ENCODE data around the gene LCN1.

Gene LCN1

DNA sequence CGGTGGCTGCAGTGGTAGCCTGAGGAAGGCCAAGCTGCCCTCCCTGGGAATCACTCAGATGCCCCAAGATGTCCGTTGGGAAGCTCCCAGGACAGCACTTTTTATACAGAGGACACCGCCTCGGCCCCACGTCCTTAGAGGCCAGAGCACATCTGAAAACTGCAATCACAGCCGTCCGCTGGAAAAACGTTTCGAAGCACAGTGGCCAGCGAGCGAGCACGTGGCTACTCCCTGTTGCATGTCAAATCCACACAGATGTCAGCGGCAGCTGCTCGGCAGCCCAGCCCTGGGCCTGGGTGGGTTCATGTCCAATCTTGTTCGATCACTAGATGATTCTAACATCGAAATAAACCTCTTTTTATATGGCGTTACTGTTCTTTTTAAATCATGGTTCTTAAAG, 32.7 kb upstream of the LCN1 start:
- no peak for DNase-seq

- DNase-seq: no peak
Measured at GRCh38 chr9:135489188-135489906, 31.9 kb upstream of the LCN1 start.

DNA sequence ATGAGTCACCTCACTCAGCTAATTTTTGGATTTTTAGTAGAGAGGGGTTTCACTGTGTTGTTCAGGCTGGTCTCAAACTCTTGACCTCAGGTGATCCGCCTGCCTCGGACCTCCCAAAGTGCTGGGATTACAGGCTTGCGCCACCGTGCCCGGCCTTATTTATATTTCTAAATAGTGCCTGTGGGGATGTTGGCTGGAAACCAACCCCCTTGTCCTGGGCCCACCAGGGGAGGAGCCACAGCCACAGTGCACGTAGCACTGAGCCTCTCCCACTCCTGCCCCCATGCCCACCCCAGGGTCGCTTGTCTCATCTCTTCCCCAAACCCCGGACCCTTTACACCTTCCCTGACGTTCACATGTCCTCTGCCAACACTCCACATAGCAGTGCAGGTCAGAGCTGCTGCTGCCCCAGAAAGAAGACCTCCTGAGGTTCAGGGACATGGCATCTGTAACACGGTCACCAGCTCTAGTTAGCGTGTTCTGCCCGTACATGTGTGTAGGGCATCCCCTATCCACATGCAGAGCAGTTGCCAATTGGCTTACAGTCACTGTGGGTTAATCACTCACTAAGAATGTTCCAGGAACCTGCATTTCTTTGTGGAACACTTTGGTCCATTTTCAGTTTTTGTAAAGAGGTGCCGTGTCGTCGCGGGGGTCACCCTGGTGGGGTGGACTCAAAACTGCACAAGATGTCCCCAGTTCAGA, 30.9 kb upstream of the LCN1 start:
- DNase-seq: no peak

- no peak for DNase-seq
Measured at GRCh38 chr9:135490980-135491464, 30.2 kb upstream of the LCN1 start.

- DNase-seq: no peak
Measured at GRCh38 chr9:135491764-135492163, 29.5 kb upstream of the LCN1 start.

- DNase-seq: no peak
Measured at GRCh38 chr9:135492886-135493669, 28.2 kb upstream of the LCN1 start.

- no peak for DNase-seq
Measured at GRCh38 chr9:135494791-135495559, 26.3 kb upstream of the LCN1 start.

DNA sequence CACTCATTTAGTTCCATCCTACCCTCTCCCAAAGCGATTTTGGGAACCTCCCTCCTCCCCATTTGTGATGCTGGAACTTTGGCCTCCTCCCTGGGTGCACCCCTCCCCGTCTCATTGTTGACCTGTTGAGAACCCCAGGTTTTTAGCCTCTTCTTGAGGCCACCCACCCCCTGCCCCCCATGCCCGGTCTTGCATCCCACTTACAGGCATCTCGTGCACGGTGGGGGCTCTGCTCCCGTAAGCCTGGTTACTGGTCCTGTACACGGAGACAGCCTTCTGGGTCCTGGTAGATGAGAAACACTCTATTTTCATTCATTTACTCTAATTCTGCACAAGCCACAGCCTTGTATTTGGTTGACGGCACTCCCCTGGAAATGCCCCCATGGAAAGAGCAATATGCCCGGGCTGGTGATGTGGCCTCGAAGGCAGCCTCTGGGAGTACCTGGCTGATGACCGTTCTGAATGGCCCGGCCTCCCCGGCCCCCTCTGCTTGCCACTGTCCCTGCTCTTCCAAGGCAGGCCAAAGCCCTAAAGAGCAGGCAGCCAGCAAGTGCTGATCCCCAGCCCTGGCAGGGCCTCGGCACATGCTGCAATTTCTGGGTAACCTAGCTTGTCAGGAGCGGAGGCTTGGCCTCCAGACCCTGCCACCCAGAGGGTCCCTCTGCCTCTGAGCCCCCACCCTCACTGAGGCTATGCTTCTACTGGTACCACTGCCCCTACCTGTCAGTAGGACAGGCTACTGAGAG, 22.7 kb upstream of the LCN1 start:
- DNase-seq: no peak

DNA sequence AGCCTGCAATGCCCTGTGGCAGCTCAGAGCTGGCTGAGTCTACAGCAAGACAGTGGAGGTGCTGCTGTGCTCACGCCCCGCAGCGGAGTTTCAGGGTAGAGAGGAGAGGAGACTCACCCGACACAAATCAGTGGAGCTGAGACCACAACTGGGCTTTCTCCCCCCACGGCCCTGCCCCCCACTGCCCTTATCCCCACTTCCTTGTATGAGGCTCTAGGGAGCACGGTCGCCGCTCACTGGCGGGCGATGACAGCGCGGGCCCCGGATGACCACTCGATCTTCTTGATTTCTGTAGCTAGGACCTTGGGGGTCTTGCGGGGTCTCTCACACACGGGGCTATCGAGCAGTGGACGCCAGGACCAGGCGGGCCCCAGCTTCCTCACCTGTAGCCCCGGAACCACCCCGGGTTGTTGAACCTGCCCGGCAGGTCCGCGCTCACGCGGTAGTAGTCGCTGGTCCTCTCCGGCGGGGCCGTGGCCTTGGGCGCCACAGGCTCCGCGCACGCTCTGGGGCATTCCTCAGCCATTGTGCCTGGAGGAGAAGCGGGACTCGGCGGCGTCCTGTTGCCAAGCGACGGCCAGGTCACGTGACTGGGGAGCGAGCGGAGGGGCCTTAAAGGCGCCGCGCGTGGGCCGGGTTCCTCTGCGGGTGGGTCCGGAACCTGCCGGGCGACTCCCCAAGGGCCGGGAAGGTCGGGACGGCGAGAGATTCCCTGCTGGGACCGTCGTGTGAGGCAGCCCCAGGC, 21.7 kb upstream of the LCN1 start:
- DNase-seq: peak; percentile 87

DNA sequence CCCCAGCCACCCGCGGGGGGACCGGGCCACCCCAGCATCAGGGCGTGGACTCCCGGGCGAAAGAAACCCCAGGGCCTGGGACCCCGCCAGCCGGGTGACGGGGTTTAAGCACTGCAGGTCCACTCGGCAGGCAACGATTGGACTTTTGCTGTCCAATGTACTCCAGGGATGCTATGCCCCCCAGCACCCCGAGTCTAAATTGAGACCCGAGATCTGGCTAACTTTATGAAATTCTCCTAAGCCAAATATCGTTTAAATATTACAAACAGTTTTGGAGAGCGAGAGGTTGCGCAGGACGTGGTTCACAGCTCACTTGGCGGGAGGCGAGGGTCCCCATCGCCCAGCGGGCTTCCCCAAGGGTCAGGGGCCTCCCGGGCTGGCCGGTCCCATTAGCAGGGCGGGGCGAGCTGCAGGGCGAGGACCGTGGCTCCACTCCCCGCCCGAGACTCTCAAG, 21.1 kb upstream of the LCN1 start:
- DNase-seq: no peak

DNA sequence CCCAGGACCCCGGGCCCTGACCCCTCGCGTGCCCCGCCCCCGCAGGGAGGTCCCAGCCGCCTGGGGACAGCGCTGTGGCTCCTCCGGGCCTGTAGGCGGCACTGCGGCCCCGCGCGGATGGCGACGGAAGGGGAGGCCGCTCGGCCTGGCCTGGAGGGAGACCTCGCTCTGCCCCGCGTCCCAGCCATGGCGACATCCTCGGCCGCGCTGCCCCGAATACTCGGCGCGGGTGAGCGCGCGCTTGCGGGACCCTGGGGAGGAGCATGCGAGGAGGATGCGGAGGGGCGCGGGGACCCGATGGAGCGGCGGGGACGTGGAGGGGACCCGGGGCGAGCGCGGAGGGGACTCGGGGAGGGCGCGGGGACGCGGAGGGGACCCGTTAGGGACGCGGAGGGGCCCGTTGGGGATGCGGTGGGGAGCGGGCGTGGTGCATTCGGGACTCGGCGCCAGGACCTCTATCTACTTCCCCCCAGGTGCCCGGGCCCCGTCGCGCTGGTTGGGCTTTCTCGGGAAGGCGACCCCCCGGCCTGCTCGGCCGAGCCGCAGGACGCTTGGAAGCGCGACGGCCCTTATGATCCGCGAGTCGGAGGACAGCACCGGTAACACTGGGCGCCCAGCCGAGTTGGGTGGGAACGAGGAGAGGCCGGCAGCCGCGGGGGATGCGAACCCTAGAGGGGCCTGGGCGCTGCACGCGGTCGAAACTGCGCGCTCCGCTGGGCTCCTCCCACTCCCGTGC, 20.5 kb upstream of the LCN1 start, which contains the start of gene MRPS2:
MRPS2 (plus strand) TSS at position 158 of the 736 bp plus-strand sequence; CDS start at position 187, 29 bp downstream.
- DNase-seq: peak; percentile 87

GRCh38 chr9:135501261-135502167, 19.7 kb upstream of the LCN1 start:
- no peak for DNase-seq

- DNase-seq: no peak
Measured at GRCh38 chr9:135502168-135502872, 18.9 kb upstream of the LCN1 start.

GRCh38 chr9:135502873-135503321, 18.3 kb upstream of the LCN1 start:
- no peak for DNase-seq

DNA sequence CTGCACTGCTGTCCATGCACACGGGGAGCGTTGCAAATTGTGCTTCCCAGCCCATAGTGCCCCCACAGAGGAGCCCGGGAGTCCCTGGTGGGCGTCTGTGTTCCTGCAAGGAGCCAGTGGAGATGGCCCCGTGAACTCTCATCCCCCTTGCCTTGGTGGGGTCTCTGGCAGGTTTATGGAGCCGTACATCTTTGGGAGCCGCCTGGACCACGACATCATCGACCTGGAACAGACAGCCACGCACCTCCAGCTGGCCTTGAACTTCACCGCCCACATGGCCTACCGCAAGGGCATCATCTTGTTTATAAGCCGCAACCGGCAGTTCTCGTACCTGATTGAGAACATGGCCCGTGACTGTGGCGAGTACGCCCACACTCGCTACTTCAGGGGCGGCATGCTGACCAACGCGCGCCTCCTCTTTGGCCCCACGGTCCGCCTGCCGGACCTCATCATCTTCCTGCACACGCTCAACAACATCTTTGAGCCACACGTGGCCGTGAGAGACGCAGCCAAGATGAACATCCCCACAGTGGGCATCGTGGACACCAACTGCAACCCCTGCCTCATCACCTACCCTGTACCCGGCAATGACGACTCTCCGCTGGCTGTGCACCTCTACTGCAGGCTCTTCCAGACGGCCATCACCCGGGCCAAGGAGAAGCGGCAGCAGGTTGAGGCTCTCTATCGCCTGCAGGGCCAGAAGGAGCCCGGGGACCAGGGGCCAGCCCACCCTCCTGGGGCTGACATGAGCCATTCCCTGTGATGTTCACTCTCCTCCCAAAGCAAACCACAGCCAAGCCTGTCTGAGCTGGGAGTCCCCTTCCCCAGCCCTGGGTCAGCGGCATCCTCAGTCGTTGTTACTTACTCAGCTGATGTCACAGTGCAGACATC, 17.6 kb upstream of the LCN1 start:
- no peak for DNase-seq

- DNase-seq: peak; percentile 49
Measured at GRCh38 chr9:135504262-135505243, 16.7 kb upstream of the LCN1 start.
